ENCODE results near the gene TTC13. TPM values are rescaled to one million over a fixed set of nuclear protein-coding genes. Genes with fewer than 3 reads are reported as not detected.
"Not testable (repeated sequence)": the region's sequence is repeated elsewhere in the genome, so short reads cannot be mapped to it uniquely, and the experiment has no call there.

The TTC13 gene
- total RNA-seq, 2 experiments from 2014 or later: 13.6 to 16.2 TPM

DNA sequence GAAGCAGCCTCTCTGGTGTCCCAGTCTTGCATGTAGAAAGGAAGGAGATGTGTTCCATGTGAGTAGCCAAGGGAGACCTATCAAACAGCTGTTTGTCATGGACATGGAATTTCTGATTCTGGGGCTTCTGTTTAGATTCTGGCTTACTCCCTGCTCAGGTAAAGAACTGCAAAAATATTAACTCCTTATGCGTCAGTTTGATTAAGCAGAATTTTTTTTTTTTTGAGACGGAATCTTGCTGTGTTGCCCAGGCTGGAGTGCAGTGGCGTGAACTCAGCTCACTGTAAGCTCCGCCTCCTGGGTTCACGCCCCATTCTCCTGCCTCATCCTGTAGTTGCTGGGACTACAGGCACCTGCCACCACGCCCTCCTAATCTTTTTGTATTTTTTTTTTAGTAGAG is 7.0 kb upstream of the TTC13 start:
- Mint-ChIP-seq H3K4me3 (no peak overlapping the region), H3K27ac (no peak overlapping the region), H3K36me3 (ENCODE audit: low read depth) (peaks cover 19% of the 10 kb centered on the region), H3K9me3 (ENCODE audit: low read depth) (no peaks in the 10 kb centered on the region), H3K4me1 (peaks cover 2% of the 10 kb centered on the region), H3K27me3 (no peaks in the 10 kb centered on the region)
- DNase-seq (no peak), ATAC-seq (no peak)
- intact Hi-C loops (cut with DNase I, micrococcal nuclease): no loop called here
- ChIA-PET POLR2A (no interaction called here), CTCF (interaction anchor here (1.1 kb wide), 1 partner anchor 67 kb away, joined by 3 read pairs; no protein-coding TSS in a partner anchor)

DNA sequence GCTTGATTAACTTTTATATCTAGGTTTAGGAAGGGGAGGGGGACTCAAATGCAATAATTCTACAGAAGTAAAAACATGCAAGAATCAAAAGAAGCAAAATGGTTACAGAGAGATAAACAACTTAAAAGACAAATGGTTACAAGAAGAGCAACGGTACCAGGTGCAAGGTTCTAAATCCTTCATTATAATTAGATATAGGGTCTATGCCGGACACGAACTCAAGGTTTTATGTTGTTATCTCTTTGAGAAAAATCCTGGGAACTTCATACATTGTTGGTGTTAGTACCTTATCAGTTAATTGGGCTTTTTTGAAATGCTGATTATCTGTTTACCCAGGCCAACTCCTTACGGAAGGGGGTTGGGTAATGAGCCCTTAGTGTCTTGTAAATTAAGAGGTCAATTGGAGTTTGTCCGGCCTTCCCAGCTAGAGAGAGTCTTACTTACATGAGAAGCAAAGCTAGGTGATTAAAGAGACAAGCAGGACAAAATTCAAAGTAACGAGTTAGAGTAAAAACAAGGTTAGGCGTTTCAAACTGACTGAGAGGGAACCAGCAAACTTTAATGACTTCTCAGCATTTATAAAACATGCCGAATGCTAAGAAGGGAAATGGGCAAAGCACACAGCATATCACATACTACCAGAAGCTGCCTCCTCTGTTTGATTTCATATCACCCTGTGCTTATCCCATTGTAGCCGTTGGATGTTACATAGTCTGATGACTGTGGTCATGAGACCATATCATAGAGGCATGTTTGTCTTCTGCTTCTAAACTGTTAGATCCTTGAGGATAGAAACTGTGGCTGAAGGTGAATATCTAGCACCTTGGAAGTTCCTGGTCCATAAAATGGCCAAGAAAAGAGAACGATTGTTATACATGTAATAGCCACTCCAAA is 6.2 kb upstream of the TTC13 start:
- H3K9me3 Mint-ChIP-seq (ENCODE audit: low read depth); H3K27ac Mint-ChIP-seq; DNase-seq; H3K27me3 Mint-ChIP-seq; intact Hi-C loops (cut with DNase I, micrococcal nuclease); ATAC-seq; POLR2A ChIA-PET; H3K4me3 Mint-ChIP-seq; H3K4me1 Mint-ChIP-seq: not testable (repeated sequence)
- peaks cover 19% of the 10 kb centered on the region for H3K36me3 Mint-ChIP-seq (ENCODE audit: low read depth)
- CTCF ChIA-PET: interaction anchor here (1.1 kb wide), 1 partner anchor 67 kb away, joined by 3 read pairs; no protein-coding TSS in a partner anchor

- no peak for ATAC-seq
- Mint-ChIP-seq H3K27me3 (no peaks in the 10 kb centered on the region), H3K4me1 (peaks cover 2% of the 10 kb centered on the region), H3K36me3 (ENCODE audit: low read depth) (peaks cover 18% of the 10 kb centered on the region), H3K9me3 (ENCODE audit: low read depth) (no peaks in the 10 kb centered on the region), H3K27ac (no peak overlapping the region), H3K4me3 (no peak overlapping the region)
- CTCF ChIA-PET: no interaction called here
- no peak for DNase-seq
- intact Hi-C loops (cut with DNase I, micrococcal nuclease): no loop called here
- POLR2A ChIA-PET: no interaction called here
Observed at GRCh38 chr1:230983811-230984210, 5.2 kb upstream of the TTC13 start.

DNA sequence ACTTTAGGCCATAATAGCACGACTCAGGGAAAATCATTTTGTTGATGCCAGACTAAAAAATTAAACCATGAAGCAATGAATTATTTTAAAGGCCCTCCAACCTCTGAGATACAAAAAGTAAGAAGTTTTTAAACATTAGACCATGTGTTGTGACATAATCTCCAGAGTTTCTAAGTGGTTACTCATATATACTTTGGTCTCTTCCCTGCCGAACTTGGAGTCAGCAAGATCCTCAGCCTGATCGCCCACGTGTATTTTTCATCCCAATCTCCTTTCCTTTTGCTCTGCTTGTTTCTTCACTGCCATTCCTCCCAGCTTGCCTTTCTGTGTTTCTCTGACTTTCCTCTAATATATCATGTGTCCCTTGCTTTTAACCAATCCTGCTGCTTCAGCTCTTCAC is 4.0 kb upstream of the TTC13 start:
- POLR2A ChIA-PET: no interaction called here
- no peak for DNase-seq
- H3K27ac Mint-ChIP-seq: no peak overlapping the region
- H3K27me3 Mint-ChIP-seq: no peaks in the 10 kb centered on the region
- peaks cover 17% of the 10 kb centered on the region for H3K36me3 Mint-ChIP-seq (ENCODE audit: low read depth)
- H3K9me3 Mint-ChIP-seq (ENCODE audit: low read depth): no peaks in the 10 kb centered on the region
- intact Hi-C loops (cut with DNase I, micrococcal nuclease): no loop called here
- CTCF ChIA-PET: interaction anchor here (1.6 kb wide), 1 partner anchor 64 kb away, joined by 4 read pairs; no protein-coding TSS in a partner anchor
- H3K4me3 Mint-ChIP-seq: no peak overlapping the region
- H3K4me1 Mint-ChIP-seq: peaks cover 2% of the 10 kb centered on the region
- ATAC-seq: no peak

DNA sequence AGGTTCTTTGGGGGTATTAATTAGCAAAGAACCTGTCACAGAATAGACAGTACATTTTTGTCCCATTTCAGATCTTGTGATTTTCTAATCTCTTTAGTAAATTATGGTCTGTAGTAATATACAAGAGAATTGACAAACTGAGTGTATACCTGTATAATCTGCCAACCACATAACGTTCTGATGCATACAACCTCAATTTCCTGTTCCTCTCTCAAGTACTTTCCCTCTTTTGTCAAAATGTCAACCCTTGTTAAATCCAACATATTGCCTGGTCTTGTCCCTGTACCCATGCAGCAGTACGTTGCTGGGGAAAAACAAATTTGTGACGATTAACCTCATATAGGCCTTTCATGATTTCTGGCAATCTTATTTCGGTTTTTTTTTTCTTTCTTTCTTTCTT is 1.3 kb upstream of the TTC13 start:
- ChIA-PET POLR2A (no interaction called here), CTCF (interaction anchor here (1.2 to 1.5 kb wide), 2 partner anchors 108 to 337 kb away, joined by 3 to 4 read pairs; no protein-coding TSS in a partner anchor)
- Mint-ChIP-seq H3K27ac (peak overlapping the region; percentile 93), H3K36me3 (ENCODE audit: low read depth) (peaks cover 23% of the 10 kb centered on the region), H3K27me3 (no peaks in the 10 kb centered on the region), H3K9me3 (ENCODE audit: low read depth) (no peaks in the 10 kb centered on the region), H3K4me3 (no peak overlapping the region), H3K4me1 (peaks cover 24% of the 10 kb centered on the region)
- intact Hi-C loops (cut with DNase I, micrococcal nuclease): loop anchor here (1.0 to 10.0 kb wide), 17 partner anchors 59 to 1638 kb away; partner anchors contain the start of genes C1orf198 (in 2 of the 2), COG2 (in 2 of the 2), GNPAT (in 2 of the 2) and SPRTN (in 2 of the 2)
- DNase-seq (no peak), ATAC-seq (no peak)

GRCh38 chr1:230979389-230979716 is 692 bp upstream of the TTC13 start:
- H3K27ac Mint-ChIP-seq: peak overlapping the region; percentile 93
- DNase-seq: no peak
- no peaks in the 10 kb centered on the region for H3K27me3 Mint-ChIP-seq
- no peaks in the 10 kb centered on the region for H3K9me3 Mint-ChIP-seq (ENCODE audit: low read depth)
- H3K4me3 Mint-ChIP-seq: no peak overlapping the region
- ATAC-seq: no peak
- POLR2A ChIA-PET: interaction anchor here (1.0 kb wide), 1 partner anchor 10 kb away, joined by 3 read pairs; no protein-coding TSS in a partner anchor
- intact Hi-C loops (cut with DNase I, micrococcal nuclease): loop anchor here (1.0 to 10.0 kb wide), 17 partner anchors 59 to 1637 kb away; partner anchors contain the start of genes C1orf198 (in 2 of the 2), COG2 (in 2 of the 2), GNPAT (in 2 of the 2) and SPRTN (in 2 of the 2)
- peaks cover 26% of the 10 kb centered on the region for H3K4me1 Mint-ChIP-seq
- peaks cover 23% of the 10 kb centered on the region for H3K36me3 Mint-ChIP-seq (ENCODE audit: low read depth)
- CTCF ChIA-PET: interaction anchor here (1.0 to 1.5 kb wide), 4 partner anchors 9 to 336 kb away, joined by 3 to 6 read pairs (median 4); no protein-coding TSS in a partner anchor

- DNase-seq: peak; percentile 65
- H3K4me3 Mint-ChIP-seq: peak overlapping the region; percentile 86
- no peak for ATAC-seq
- peaks cover 41% of the 10 kb centered on the region for H3K4me1 Mint-ChIP-seq
- ChIA-PET CTCF (interaction anchor here (0.6 to 1.4 kb wide), 2 partner anchors 7 to 344 kb away, joined by 3 read pairs; no protein-coding TSS in a partner anchor), POLR2A (interaction anchor here (1.0 kb wide), 1 partner anchor 9 kb away, joined by 3 read pairs; no protein-coding TSS in a partner anchor)
- H3K9me3 Mint-ChIP-seq (ENCODE audit: low read depth): no peaks in the 10 kb centered on the region
- no peaks in the 10 kb centered on the region for H3K27me3 Mint-ChIP-seq
- peak overlapping the region; percentile 98 for H3K27ac Mint-ChIP-seq
- H3K36me3 Mint-ChIP-seq (ENCODE audit: low read depth): peaks cover 25% of the 10 kb centered on the region
- intact Hi-C loops (cut with DNase I, micrococcal nuclease): loop anchor here (1.0 to 10.0 kb wide), 11 partner anchors 61 to 1636 kb away; partner anchors contain the start of genes C1orf198 (in 1 of the 2), CCSAP (in 1 of the 2), COG2 (in 1 of the 2) and EGLN1 (in 1 of the 2)
Observed at GRCh38 chr1:230977761-230978490, 735 bp downstream of the TTC13 start.

GRCh38 chr1:230976825-230977747 is 1.6 kb downstream of the TTC13 start:
- Mint-ChIP-seq H3K27ac (peak overlapping the region; percentile 98), H3K27me3 (no peaks in the 10 kb centered on the region), H3K36me3 (ENCODE audit: low read depth) (peaks cover 25% of the 10 kb centered on the region), H3K9me3 (ENCODE audit: low read depth) (no peaks in the 10 kb centered on the region), H3K4me1 (peaks cover 49% of the 10 kb centered on the region), H3K4me3 (peak overlapping the region; percentile 86)
- DNase-seq (peak; percentile 30), ATAC-seq (no peak)
- intact Hi-C loops (cut with DNase I, micrococcal nuclease): loop anchor here (5.0 to 10.0 kb wide), 5 partner anchors 110 to 1635 kb away; partner anchors contain the start of genes C1orf198 (in 1 of the 2), CCSAP (in 1 of the 2), EGLN1 (in 1 of the 2) and NUP133 (in 1 of the 2)
- ChIA-PET POLR2A (no interaction called here), CTCF (interaction anchor here (1.0 to 1.1 kb wide), 2 partner anchors 18 to 54 kb away, joined by 3 to 4 read pairs; no protein-coding TSS in a partner anchor)

- CTCF ChIA-PET: interaction anchor here (1.0 to 1.1 kb wide), 2 partner anchors 18 to 53 kb away, joined by 3 to 4 read pairs; no protein-coding TSS in a partner anchor
Observed at GRCh38 chr1:230976360-230976759, 2.3 kb downstream of the TTC13 start.

GRCh38 chr1:230975636-230976035 is 3.0 kb downstream of the TTC13 start:
- Mint-ChIP-seq H3K9me3 (ENCODE audit: low read depth) (no peaks in the 10 kb centered on the region), H3K27ac (peak overlapping the region; percentile 53), H3K4me1 (peaks cover 56% of the 10 kb centered on the region)

More at GRCh38 chr1:230976360-230976759, 2.3 kb downstream of the TTC13 start:
- H3K27me3 Mint-ChIP-seq: no peaks in the 10 kb centered on the region
- no peak for ATAC-seq
- POLR2A ChIA-PET: no interaction called here
- H3K27ac Mint-ChIP-seq: peak overlapping the region; percentile 34
- intact Hi-C loops (cut with DNase I, micrococcal nuclease): loop anchor here (5.0 to 10.0 kb wide), 5 partner anchors 109 to 1634 kb away; partner anchors contain the start of genes C1orf198 (in 1 of the 2), CCSAP (in 1 of the 2), EGLN1 (in 1 of the 2) and NUP133 (in 1 of the 2)
- DNase-seq: no peak
- peak overlapping the region; percentile 32 for H3K4me3 Mint-ChIP-seq
- peaks cover 56% of the 10 kb centered on the region for H3K4me1 Mint-ChIP-seq
- H3K36me3 Mint-ChIP-seq (ENCODE audit: low read depth): peaks cover 25% of the 10 kb centered on the region
- H3K9me3 Mint-ChIP-seq (ENCODE audit: low read depth): no peaks in the 10 kb centered on the region

More at GRCh38 chr1:230975636-230976035, 3.0 kb downstream of the TTC13 start:
- Mint-ChIP-seq H3K27me3 (no peaks in the 10 kb centered on the region), H3K4me3 (no peak overlapping the region), H3K36me3 (ENCODE audit: low read depth) (peaks cover 25% of the 10 kb centered on the region)
- intact Hi-C loops (cut with DNase I, micrococcal nuclease): loop anchor here (5.0 to 10.0 kb wide), 5 partner anchors 108 to 1633 kb away; partner anchors contain the start of genes C1orf198 (in 1 of the 2), CCSAP (in 1 of the 2), EGLN1 (in 1 of the 2) and NUP133 (in 1 of the 2)
- DNase-seq: no peak
- POLR2A ChIA-PET: no interaction called here
- CTCF ChIA-PET: no interaction called here
- no peak for ATAC-seq

Measured in activated CD4-positive, alpha-beta T cell treated with anti-CD3 and anti-CD28 coated beads for 36 hours (primary cell).